ENCODE data around the gene TBCE. TPM values are rescaled to one million over a fixed set of nuclear protein-coding genes. Genes with fewer than 3 reads are reported as not detected.

TBCE gene
- polyA plus RNA-seq, 3 donors from 2014 or later: 6.0 to 21.1 (median 16.5) TPM

- H3K27ac Mint-ChIP-seq: peak overlapping the region in 2 of 6 donors; percentile 13 to 15
- no peak overlapping the region for H3K4me3 Mint-ChIP-seq
- no peaks in the 10 kb centered on the region for H3K9me3 Mint-ChIP-seq
These were observed 58.9 kb downstream of the TBCE start for GRCh38 chr1:235426143-235426542.

DNA sequence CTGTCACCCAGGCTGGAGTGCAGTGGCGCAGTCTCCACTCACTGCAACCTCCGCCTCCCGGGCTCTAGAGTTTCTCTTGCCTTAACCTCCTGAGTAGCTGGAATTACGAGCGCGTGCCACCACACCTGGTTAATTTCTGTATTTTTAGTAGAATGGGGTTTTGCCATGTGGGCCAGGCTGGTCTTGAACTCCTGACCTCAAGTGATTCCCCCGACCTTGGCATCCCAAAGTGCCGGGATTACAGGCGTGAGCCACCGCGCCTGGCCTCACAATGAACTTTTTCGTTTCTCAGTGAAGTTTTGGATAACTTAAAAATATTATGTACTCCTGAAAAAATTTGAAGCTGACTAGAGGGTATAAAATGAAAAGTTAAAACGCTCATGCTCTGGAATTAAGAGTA, 59.5 kb downstream of the TBCE start:
- Mint-ChIP-seq H3K36me3 (peaks cover 0 to 7% (median 6%) of the 10 kb centered on the region in 3 donors), H3K27me3 (ENCODE audit: low read depth in 3 of 3) (peaks cover 0 to 4% (median 0%) of the 10 kb centered on the region in 3 donors), H3K4me3 (no peak overlapping the region), H3K27ac (peak overlapping the region in 1 of 6 donors; percentile 13), H3K4me1 (peaks cover 27 to 34% of the 10 kb centered on the region in 2 donors), H3K9me3 (no peaks in the 10 kb centered on the region)
- DNase-seq: no peak

More at GRCh38 chr1:235426143-235426542, 58.9 kb downstream of the TBCE start:
- peaks cover 0 to 4% (median 0%) of the 10 kb centered on the region in 3 donors for H3K27me3 Mint-ChIP-seq (ENCODE audit: low read depth in 3 of 3)
- DNase-seq: no peak
- H3K36me3 Mint-ChIP-seq: peaks cover 0 to 7% (median 6%) of the 10 kb centered on the region in 3 donors
- H3K4me1 Mint-ChIP-seq: peaks cover 27 to 34% of the 10 kb centered on the region in 2 donors

GRCh38 chr1:235427447-235427846, 60.2 kb downstream of the TBCE start:
- Mint-ChIP-seq H3K9me3 (no peaks in the 10 kb centered on the region), H3K27me3 (ENCODE audit: low read depth in 3 of 3) (peaks cover 0 to 4% (median 0%) of the 10 kb centered on the region in 3 donors)

DNA sequence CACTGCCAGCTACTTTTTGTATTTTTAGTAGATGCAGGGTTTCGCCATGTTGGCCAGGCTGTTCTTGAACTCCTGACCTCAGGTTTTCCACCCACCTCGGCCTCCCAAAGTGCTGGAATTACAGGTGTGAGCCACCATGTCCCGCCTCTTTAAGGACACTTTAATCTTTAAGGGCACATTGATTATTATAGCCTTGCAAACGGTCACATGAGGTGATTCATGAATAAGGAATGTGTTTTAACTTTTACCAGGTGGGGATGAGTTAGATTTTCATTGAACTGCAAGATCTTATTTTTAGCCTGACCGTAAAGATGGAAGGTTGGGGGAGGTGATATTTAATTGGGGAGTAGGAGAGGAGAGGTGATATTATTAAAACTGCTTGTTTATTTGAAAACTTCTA, 61.9 kb downstream of the TBCE start:
- H3K4me1 Mint-ChIP-seq: peaks cover 8 to 18% of the 10 kb centered on the region in 2 donors
- H3K27ac Mint-ChIP-seq: peak overlapping the region in 1 of 6 donors; percentile 21
- peaks cover 0 to 2% (median 0%) of the 10 kb centered on the region in 3 donors for H3K27me3 Mint-ChIP-seq (ENCODE audit: low read depth in 3 of 3)

More at GRCh38 chr1:235427447-235427846, 60.2 kb downstream of the TBCE start:
- peaks cover 0 to 7% (median 6%) of the 10 kb centered on the region in 3 donors for H3K36me3 Mint-ChIP-seq
- DNase-seq: no peak
- H3K4me3 Mint-ChIP-seq: no peak overlapping the region
- no peak overlapping the region for H3K27ac Mint-ChIP-seq
- peaks cover 24 to 34% of the 10 kb centered on the region in 2 donors for H3K4me1 Mint-ChIP-seq

GRCh38 chr1:235430991-235431390, 63.8 kb downstream of the TBCE start:
- Mint-ChIP-seq H3K36me3 (peaks cover 0 to 12% (median 7%) of the 10 kb centered on the region in 3 donors), H3K4me1 (peaks cover 1 to 5% of the 10 kb centered on the region in 2 donors), H3K27ac (no peak overlapping the region), H3K9me3 (no peaks in the 10 kb centered on the region), H3K4me3 (no peak overlapping the region), H3K27me3 (ENCODE audit: low read depth in 3 of 3) (peaks cover 0 to under 1% (median 0%) of the 10 kb centered on the region in 3 donors)
- DNase-seq: no peak

More for the DNA sequence above, 61.9 kb downstream of the TBCE start:
- no peak overlapping the region for H3K4me3 Mint-ChIP-seq
- DNase-seq: no peak
- no peaks in the 10 kb centered on the region for H3K9me3 Mint-ChIP-seq
- H3K36me3 Mint-ChIP-seq: peaks cover 0 to 10% (median 6%) of the 10 kb centered on the region in 3 donors

- DNase-seq: no peak
- Mint-ChIP-seq H3K36me3 (peaks cover 10 to 27% (median 14%) of the 10 kb centered on the region in 3 donors), H3K4me3 (no peak overlapping the region), H3K27ac (no peak overlapping the region), H3K27me3 (ENCODE audit: low read depth in 3 of 3) (peaks cover 0 to 1% (median 0%) of the 10 kb centered on the region in 3 donors), H3K9me3 (no peaks in the 10 kb centered on the region), H3K4me1 (no peaks in the 10 kb centered on the region)
These were observed 66.8 kb downstream of the TBCE start for GRCh38 chr1:235434001-235434400.

DNA sequence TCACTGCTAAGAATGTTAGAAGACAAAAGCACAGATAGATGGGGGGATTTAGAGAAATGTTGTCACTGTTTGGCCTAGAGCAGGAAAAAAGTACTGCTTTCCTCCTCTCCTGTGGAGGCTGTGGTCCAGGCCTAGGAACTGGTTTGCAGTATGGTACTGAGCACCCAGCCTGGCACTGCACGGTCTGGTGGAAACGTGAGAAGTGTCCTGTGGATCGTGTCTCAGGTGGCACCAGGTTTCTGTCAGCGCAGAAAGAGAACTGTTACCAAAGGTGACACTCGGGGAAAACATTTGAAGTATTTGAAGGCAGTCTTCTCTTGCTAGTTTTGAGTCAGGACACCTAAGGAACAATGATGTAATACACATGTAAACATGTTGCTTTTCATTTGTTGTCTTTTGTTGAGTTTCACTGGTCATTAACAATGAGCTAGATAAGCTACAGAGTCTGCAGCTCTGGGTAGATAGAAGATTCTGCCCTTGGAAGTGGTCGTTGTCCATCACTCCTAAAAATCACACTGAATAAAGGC, 74.0 kb downstream of the TBCE start:
- DNase-seq: no peak
- peak overlapping the region in 1 of 6 donors; percentile 65 for H3K27ac Mint-ChIP-seq
- no peaks in the 10 kb centered on the region for H3K4me1 Mint-ChIP-seq
- peaks cover 0 to 1% (median 0%) of the 10 kb centered on the region in 3 donors for H3K27me3 Mint-ChIP-seq (ENCODE audit: low read depth in 3 of 3)
- H3K36me3 Mint-ChIP-seq: peaks cover 27 to 60% (median 43%) of the 10 kb centered on the region in 3 donors
- H3K4me3 Mint-ChIP-seq: no peak overlapping the region
- H3K9me3 Mint-ChIP-seq: no peaks in the 10 kb centered on the region

DNA sequence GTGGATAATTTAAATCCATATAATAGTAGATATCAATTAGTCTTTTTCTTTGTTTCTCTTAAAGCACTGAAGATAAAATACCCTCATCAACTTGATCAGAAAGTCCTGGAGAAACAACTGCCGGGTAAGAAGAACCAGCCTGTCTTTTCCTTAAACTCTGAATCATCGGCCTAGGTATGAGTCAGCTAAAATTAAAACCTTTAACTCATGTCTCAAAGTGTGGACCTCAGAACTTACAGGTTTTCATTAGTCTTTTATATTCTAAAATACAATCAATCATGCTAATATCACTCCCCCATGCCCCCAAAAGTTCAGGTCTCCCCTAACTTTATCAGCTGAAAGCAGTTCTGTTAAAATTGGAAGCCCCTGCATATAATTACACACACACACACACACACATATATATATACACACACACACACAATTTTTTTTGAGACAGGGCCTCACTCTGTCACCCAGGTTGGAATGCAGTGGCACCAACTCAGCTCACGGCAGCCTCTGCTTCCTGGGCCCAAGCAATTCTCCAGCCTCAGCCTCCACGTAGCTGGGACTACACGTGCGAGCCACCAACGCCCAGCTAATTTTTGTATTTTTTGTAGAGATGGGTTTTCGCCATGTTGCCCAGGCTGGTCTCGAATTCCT, 75.7 kb downstream of the TBCE start:
- no peaks in the 10 kb centered on the region for H3K4me1 Mint-ChIP-seq
- H3K36me3 Mint-ChIP-seq: peaks cover 24 to 55% (median 39%) of the 10 kb centered on the region in 3 donors
- no peak for DNase-seq
- H3K4me3 Mint-ChIP-seq: no peak overlapping the region
- no peaks in the 10 kb centered on the region for H3K9me3 Mint-ChIP-seq
- H3K27ac Mint-ChIP-seq: peak overlapping the region in 1 of 6 donors; percentile 12
- no peaks in the 10 kb centered on the region for H3K27me3 Mint-ChIP-seq (ENCODE audit: low read depth in 3 of 3)

- H3K27ac Mint-ChIP-seq: no peak overlapping the region
- peaks cover 10 to 38% (median 21%) of the 10 kb centered on the region in 3 donors for H3K36me3 Mint-ChIP-seq
- no peak overlapping the region for H3K4me3 Mint-ChIP-seq
- H3K9me3 Mint-ChIP-seq: no peaks in the 10 kb centered on the region
- no peaks in the 10 kb centered on the region for H3K4me1 Mint-ChIP-seq
- no peaks in the 10 kb centered on the region for H3K27me3 Mint-ChIP-seq (ENCODE audit: low read depth in 3 of 3)
- DNase-seq: no peak
These were observed 81.4 kb downstream of the TBCE start for GRCh38 chr1:235448616-235449015.

GRCh38 chr1:235450433-235450832, 83.2 kb downstream of the TBCE start:
- Mint-ChIP-seq H3K36me3 (peaks cover 4 to 23% (median 7%) of the 10 kb centered on the region in 3 donors), H3K4me1 (no peaks in the 10 kb centered on the region), H3K27me3 (ENCODE audit: low read depth in 3 of 3) (no peaks in the 10 kb centered on the region), H3K9me3 (no peaks in the 10 kb centered on the region), H3K27ac (no peak overlapping the region), H3K4me3 (no peak overlapping the region)
- DNase-seq: no peak

DNA sequence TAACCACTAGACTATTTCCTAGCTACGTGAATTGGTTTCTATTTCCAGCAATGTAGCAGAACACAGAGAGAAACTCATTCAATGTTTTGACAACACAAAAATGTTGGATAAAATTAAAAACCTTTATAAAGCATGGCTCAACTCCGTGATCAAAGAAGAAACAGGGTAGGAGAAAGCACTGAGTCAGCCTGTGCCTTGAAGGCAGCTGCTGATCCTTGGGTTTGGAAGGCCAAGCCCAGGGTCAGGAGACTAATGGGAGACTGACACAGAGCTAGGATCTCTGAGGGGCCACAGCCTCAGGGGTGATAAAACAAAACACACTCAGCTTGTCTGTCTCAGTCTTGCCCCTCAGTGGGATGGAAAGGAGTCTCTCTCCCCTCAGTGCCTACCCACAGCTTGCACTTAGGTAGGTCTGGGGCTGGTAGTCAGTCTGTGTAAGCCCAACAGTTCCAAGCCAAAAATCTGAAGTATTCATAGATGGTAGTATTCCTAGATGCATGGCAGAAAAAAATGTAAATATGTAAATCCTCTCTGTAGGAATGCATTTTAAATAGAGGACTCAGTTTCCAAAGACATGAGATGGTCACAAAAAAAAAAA, 83.8 kb downstream of the TBCE start:
- Mint-ChIP-seq H3K36me3 (peaks cover 4 to 18% (median 7%) of the 10 kb centered on the region in 3 donors), H3K4me1 (no peaks in the 10 kb centered on the region), H3K9me3 (no peaks in the 10 kb centered on the region), H3K27ac (peak overlapping the region in 1 of 6 donors; percentile 37), H3K4me3 (no peak overlapping the region), H3K27me3 (ENCODE audit: low read depth in 3 of 3) (no peaks in the 10 kb centered on the region)
- no peak for DNase-seq

GRCh38 chr1:235454021-235454420, 86.8 kb downstream of the TBCE start:
- H3K27me3 Mint-ChIP-seq (ENCODE audit: low read depth in 3 of 3): no peaks in the 10 kb centered on the region
- no peaks in the 10 kb centered on the region for H3K9me3 Mint-ChIP-seq
- H3K27ac Mint-ChIP-seq: no peak overlapping the region
- H3K4me1 Mint-ChIP-seq: no peaks in the 10 kb centered on the region
- no peak for DNase-seq
- H3K4me3 Mint-ChIP-seq: no peak overlapping the region
- H3K36me3 Mint-ChIP-seq: peaks cover 4 to 14% (median 7%) of the 10 kb centered on the region in 3 donors

GRCh38 chr1:235455097-235455496, 87.9 kb downstream of the TBCE start:
- Mint-ChIP-seq H3K9me3 (no peaks in the 10 kb centered on the region), H3K36me3 (peaks cover 3 to 6% (median 5%) of the 10 kb centered on the region in 3 donors), H3K4me1 (no peaks in the 10 kb centered on the region), H3K27ac (no peak overlapping the region), H3K4me3 (no peak overlapping the region), H3K27me3 (ENCODE audit: low read depth in 3 of 3) (no peaks in the 10 kb centered on the region)
- DNase-seq: no peak

DNA sequence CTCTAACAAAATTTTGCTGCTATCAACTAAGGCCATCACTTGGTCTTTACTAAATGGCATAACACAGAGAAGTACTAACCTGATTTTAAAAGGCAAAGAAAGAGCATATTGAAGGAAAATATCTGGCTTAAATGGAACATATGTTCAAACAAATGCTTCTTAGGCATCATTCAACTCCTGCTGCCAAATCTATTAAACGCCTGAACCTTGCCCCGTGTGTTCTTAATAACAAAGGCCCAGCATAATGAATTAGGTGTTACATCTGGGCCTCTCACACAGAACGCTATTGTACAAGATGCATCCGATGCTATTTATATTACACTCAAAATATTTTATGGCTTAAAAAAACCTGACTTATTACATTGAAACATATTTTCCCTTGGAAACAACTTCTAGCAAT, 88.6 kb downstream of the TBCE start:
- H3K4me1 Mint-ChIP-seq: no peaks in the 10 kb centered on the region
- no peaks in the 10 kb centered on the region for H3K9me3 Mint-ChIP-seq
- DNase-seq: no peak
- H3K27me3 Mint-ChIP-seq (ENCODE audit: low read depth in 3 of 3): no peaks in the 10 kb centered on the region
- peaks cover 0 to 3% (median 0%) of the 10 kb centered on the region in 3 donors for H3K36me3 Mint-ChIP-seq
- H3K27ac Mint-ChIP-seq: no peak overlapping the region
- H3K4me3 Mint-ChIP-seq: no peak overlapping the region

Data from immature natural killer cell (primary cell).